Measurements from ENCODE around the gene INPP4A. TPM values are rescaled to one million over a fixed set of nuclear protein-coding genes. Genes with fewer than 3 reads are reported as not detected.

The INPP4A gene
- total and polyA plus RNA-seq, 10 of the 15 experiments (the other 5 are each of a cell fraction or from before 2014, with no cell fraction given), result 4.7 to 62.3 (median 36.9) TPM

GRCh38 chr2:98522854-98523253 is 78.2 kb downstream of the INPP4A start:
- no peak overlapping the region for H3K4me2 ChIP-seq (ENCODE audit: control insufficient read depth, insufficient read depth)
- RAD21 ChIA-PET (ENCODE audit: unreplicated experiment), result no interaction called here
- ATAC-seq (no peak), DNase-seq (ENCODE audit: low read depth, low spot score) (no peak), FAIRE-seq (no peak)
- 98% methylated on average over 2 of the region's 2 CpGs for WGBS (ENCODE audit: insufficient coverage, insufficient replicate concordance, low lambda C conversion rate, missing lambda C conversion rate)
- peaks cover 4% of the 10 kb centered on the region; the same call in 1 of the 2 replicates for H3K79me2 ChIP-seq (ENCODE audit: control insufficient read depth, insufficient read depth, low read length)
- H3K36me3 ChIP-seq (ENCODE audit: control insufficient read depth in 2 of 2, insufficient read depth in 2 of 2, low read length in 1 of 2), result peaks cover 19 to 21% of the 10 kb centered on the region in 2 experiments
- POLR2A ChIA-PET, result no interaction called here
- CTCF ChIA-PET, result interaction anchor here (0.7 to 1.4 kb wide), 3 partner anchors 11 to 77 kb away, joined by 3 to 4 read pairs (median 3); no protein-coding TSS in a partner anchor
- H3K4me3 ChIP-seq, result no peak overlapping the region
- no peak overlapping the region for H3K9ac ChIP-seq (ENCODE audit: control insufficient read depth, insufficient read depth, low read length)
- SMC1A ChIA-PET (ENCODE audit: uncharacterized antibody, unreplicated experiment), result interaction anchor here (1.0 to 1.7 kb wide), 2 partner anchors 19 to 102 kb away, joined by 4 read pairs; no protein-coding TSS in a partner anchor
- H4K20me1 ChIP-seq (ENCODE audit: control insufficient read depth, insufficient read depth), result no peaks in the 10 kb centered on the region
- H3K9me3 ChIP-seq (replicated peaks; ENCODE audit: control insufficient read depth, insufficient read depth, low read length), result no peaks in the 10 kb centered on the region; the same call in 2 of the 3 replicates
- TF ChIP-seq MXI1 (IDR thresholded peaks at IDR 0.05; ENCODE audit: low read depth, low read length) (no peak), USF2 (IDR thresholded peaks at IDR 0.05; ENCODE audit: borderline replicate concordance, low read depth, low read length) (no peak), CBX5 (IDR thresholded peaks at IDR 0.05; ENCODE audit: low read depth) (no peak), MEF2B (IDR thresholded peaks at IDR 0.05; ENCODE audit: partially characterized antibody, poor library complexity, severe bottlenecking) (no peak), CREB1 (IDR thresholded peaks at IDR 0.05; ENCODE audit: low read depth) (no peak), MEF2A (IDR thresholded peaks at IDR 0.05; ENCODE audit: insufficient read depth, low read depth, low read length) (no peak), NFYA (IDR thresholded peaks at IDR 0.05; ENCODE audit: borderline replicate concordance, low read depth, low read length) (no peak), USF1 (IDR thresholded peaks at IDR 0.05; ENCODE audit: borderline replicate concordance, extremely low read length, insufficient read depth, low read depth, low read length) (no peak), MTA2 (IDR thresholded peaks at IDR 0.05; ENCODE audit: low read depth) (no peak), SPI1 (IDR thresholded peaks at IDR 0.05; ENCODE audit: borderline replicate concordance, insufficient read depth, low read depth, low read length) (no peak), JUNB (IDR thresholded peaks at IDR 0.05) (no peak), CHD4 (IDR thresholded peaks at IDR 0.05) (no peak), CBFB (IDR thresholded peaks at IDR 0.05; ENCODE audit: low read depth) (no peak)
- H2AFZ ChIP-seq (ENCODE audit: control insufficient read depth, low read depth, low read length), result no peak overlapping the region
- intact Hi-C loops (cut with micrococcal nuclease; ENCODE audit: unreplicated experiment), result no loop called here
- in situ Hi-C loops (cut with MboI), result no loop called here
- TSS peak; percentile 30 for BruUV-seq (replicated peaks)
- no peaks in the 10 kb centered on the region; the same call in 1 of the 2 replicates for H3K4me1 ChIP-seq (ENCODE audit: control insufficient read depth, insufficient read depth, low read length)
- no peak overlapping the region for H3K27ac ChIP-seq (ENCODE audit: control insufficient read depth, insufficient read depth)
- H3K27me3 ChIP-seq (replicated peaks in 1 of 2; ENCODE audit: control insufficient read depth in 2 of 2, insufficient read depth in 2 of 2, low read length in 1 of 2), result no peaks in the 10 kb centered on the region

Measured in GM12878 (cell line).